Measurements from ENCODE around the gene CALN1.

DNA sequence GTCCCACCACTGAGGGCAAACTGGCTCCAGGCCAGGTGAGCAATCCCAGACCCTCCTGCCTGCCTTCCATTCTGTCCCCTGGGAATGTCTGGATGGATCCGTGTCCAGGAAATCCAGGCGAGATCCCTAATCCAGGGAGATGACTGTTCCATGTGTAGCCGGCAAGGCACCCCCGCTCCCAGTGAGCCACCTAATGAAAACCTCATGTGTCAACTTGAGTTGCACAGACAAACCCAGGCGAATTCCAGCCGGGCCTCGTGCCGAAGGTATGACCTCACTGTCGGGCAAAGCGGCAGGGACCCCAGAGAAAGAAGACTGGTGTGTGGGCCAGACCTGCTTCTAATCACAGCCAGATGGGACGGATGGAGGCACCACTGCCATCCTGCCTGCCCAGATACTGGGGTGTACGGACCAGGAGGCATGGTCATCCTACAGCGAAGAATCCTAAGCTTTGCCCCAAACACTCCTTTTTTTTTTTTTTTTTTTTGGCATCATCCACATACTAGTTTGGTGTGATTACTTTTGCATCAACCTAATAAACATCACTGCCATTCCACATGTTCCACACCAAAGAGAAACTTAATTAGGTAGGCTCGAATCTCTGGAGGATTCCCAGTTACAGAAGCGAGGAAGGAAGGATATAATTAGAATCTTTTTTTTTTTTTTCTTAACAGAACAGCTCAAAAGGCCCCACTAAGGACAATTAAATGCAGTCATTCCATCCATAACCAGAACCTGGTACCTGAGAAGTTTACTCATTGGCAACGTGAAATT is 313.1 kb downstream of the CALN1 start:
- TF ChIP-seq RAD21 (IDR thresholded peaks at IDR 0.05) (no peak), YY1 (IDR thresholded peaks at IDR 0.05) (no peak), EGR1 (IDR thresholded peaks at IDR 0.05; ENCODE audit: low read depth in 2 of 2) (no peak), JUND (IDR thresholded peaks at IDR 0.05) (no peak), HNF4G (IDR thresholded peaks at IDR 0.05) (no peak), NR2F2 (IDR thresholded peaks at IDR 0.05) (no peak)
- TF ChIP-seq, protein P1, sequence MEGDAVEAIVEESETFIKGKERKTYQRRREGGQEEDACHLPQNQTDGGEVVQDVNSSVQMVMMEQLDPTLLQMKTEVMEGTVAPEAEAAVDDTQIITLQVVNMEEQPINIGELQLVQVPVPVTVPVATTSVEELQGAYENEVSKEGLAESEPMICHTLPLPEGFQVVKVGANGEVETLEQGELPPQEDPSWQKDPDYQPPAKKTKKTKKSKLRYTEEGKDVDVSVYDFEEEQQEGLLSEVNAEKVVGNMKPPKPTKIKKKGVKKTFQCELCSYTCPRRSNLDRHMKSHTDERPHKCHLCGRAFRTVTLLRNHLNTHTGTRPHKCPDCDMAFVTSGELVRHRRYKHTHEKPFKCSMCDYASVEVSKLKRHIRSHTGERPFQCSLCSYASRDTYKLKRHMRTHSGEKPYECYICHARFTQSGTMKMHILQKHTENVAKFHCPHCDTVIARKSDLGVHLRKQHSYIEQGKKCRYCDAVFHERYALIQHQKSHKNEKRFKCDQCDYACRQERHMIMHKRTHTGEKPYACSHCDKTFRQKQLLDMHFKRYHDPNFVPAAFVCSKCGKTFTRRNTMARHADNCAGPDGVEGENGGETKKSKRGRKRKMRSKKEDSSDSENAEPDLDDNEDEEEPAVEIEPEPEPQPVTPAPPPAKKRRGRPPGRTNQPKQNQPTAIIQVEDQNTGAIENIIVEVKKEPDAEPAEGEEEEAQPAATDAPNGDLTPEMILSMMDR (IDR thresholded peaks at IDR 0.05; ENCODE audit: low read depth, low read length, missing input control): no peak
- TF ChIP-seq, protein P2, sequence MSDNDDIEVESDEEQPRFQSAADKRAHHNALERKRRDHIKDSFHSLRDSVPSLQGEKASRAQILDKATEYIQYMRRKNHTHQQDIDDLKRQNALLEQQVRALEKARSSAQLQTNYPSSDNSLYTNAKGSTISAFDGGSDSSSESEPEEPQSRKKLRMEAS (IDR thresholded peaks at IDR 0.05): no peak
- TF ChIP-seq, protein P3, sequence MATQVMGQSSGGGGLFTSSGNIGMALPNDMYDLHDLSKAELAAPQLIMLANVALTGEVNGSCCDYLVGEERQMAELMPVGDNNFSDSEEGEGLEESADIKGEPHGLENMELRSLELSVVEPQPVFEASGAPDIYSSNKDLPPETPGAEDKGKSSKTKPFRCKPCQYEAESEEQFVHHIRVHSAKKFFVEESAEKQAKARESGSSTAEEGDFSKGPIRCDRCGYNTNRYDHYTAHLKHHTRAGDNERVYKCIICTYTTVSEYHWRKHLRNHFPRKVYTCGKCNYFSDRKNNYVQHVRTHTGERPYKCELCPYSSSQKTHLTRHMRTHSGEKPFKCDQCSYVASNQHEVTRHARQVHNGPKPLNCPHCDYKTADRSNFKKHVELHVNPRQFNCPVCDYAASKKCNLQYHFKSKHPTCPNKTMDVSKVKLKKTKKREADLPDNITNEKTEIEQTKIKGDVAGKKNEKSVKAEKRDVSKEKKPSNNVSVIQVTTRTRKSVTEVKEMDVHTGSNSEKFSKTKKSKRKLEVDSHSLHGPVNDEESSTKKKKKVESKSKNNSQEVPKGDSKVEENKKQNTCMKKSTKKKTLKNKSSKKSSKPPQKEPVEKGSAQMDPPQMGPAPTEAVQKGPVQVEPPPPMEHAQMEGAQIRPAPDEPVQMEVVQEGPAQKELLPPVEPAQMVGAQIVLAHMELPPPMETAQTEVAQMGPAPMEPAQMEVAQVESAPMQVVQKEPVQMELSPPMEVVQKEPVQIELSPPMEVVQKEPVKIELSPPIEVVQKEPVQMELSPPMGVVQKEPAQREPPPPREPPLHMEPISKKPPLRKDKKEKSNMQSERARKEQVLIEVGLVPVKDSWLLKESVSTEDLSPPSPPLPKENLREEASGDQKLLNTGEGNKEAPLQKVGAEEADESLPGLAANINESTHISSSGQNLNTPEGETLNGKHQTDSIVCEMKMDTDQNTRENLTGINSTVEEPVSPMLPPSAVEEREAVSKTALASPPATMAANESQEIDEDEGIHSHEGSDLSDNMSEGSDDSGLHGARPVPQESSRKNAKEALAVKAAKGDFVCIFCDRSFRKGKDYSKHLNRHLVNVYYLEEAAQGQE (IDR thresholded peaks at IDR 0.05): no peak
- TF ChIP-seq, protein P4, sequence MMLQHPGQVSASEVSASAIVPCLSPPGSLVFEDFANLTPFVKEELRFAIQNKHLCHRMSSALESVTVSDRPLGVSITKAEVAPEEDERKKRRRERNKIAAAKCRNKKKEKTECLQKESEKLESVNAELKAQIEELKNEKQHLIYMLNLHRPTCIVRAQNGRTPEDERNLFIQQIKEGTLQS (IDR thresholded peaks at IDR 0.05): no peak
- TF ChIP-seq, protein P5, sequence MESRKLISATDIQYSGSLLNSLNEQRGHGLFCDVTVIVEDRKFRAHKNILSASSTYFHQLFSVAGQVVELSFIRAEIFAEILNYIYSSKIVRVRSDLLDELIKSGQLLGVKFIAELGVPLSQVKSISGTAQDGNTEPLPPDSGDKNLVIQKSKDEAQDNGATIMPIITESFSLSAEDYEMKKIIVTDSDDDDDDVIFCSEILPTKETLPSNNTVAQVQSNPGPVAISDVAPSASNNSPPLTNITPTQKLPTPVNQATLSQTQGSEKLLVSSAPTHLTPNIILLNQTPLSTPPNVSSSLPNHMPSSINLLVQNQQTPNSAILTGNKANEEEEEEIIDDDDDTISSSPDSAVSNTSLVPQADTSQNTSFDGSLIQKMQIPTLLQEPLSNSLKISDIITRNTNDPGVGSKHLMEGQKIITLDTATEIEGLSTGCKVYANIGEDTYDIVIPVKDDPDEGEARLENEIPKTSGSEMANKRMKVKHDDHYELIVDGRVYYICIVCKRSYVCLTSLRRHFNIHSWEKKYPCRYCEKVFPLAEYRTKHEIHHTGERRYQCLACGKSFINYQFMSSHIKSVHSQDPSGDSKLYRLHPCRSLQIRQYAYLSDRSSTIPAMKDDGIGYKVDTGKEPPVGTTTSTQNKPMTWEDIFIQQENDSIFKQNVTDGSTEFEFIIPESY (IDR thresholded peaks at IDR 0.05): no peak

Data from liver (tissue), 3 donors.